NCI-H128 (cell line): ENCODE measurements around the gene SULT1C2.

ENCODE experiments used
- DNase-seq: peaks from one replicate; lab custom pipeline; 2025; ENCODE audit not compliant: unreplicated experiment; lab: John Stamatoyannopoulos, UW

The SULT1C2 gene

DNA sequence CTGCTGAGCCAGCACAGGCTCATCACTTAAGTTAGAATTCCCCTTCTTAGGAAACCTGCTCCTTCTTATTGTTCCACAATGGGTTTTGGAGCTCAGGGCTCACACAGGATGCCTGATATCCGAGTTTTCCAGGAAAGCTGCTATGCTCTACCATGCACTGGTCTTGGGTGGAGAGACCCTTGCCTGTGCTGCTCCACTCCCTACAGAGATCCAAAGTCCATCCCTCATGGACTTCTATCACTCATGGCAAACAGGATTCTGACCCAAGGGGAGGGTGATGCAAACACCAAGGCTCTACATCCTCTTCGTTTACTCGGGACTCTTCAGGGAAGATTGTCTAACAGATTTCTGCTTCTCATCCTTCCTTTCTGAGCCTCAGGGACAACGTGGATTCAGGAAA lies 5.2 kb downstream of the SULT1C2 start:
- DNase-seq: no peak

DNA sequence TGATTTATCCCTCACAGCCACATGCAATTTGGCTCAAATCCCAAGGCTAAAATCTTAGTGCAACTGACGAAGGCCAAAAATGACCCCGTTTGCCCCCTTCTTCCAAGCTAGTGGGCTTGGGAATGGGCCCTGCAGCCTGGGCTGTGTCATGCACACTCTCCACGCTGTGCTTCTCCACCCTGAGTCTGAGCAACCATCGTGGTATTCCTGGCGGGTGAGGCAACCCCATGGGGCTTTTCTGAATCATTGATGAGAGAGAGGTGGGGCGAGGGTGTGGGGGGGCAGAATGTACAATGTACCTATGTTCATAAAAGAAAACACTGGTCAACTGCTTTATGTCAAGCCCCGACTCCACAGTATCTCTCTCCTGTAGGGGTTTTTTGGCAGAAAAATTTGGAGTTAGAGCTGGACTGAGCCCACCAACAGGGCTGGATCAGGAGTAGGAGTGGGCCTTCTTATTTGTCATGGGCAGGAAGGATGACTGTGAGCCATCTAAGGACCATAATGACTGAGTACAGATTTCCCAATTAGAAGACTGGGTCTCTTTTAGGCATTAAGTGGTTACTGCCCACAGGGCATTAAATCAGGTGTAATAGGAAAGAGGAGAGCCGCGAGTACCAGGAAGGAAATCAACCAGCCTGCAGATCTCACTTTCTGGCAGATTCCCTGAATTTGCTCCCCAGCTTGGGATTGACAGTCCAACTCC lies 8.9 kb downstream of the SULT1C2 start:
- DNase-seq: no peak

DNA sequence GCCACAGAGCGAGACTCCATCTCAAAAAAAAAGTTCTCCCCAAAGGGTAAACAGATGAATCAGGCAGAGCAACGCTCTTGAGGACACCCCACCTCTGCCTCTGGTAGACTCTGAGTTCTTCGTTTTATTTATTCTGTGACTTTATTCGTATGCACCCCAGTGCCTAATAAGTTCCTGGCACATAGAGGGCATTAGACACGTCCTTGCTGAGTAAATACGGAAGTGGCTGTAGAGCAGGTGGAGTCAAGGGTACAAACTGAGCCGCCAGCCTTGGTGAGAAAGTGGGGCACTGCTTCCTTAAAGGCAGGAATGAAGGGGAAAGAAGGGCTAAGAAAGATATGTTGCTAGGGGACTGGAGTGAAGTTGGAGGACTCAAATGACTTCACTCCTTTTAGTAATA lies 12.9 kb downstream of the SULT1C2 start:
- no peak for DNase-seq

DNA sequence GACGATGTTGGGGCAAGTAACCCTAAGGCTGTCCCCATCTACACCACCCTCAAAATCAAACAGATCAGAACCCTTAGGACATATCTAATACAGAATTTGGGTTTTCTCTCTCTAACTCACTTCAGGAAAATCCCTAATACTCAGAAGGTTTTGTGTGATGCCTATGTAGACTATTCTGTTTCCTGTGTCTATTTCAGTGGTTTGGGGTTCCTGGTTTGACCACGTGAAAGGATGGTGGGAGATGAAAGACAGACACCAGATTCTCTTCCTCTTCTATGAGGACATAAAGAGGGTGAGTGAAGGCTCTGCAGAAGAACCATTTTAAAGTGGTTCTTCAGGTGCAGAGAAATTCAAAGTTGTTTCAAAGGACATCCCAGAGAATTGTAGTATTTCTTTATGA lies 16.3 kb downstream of the SULT1C2 start:
- no peak for DNase-seq

DNA sequence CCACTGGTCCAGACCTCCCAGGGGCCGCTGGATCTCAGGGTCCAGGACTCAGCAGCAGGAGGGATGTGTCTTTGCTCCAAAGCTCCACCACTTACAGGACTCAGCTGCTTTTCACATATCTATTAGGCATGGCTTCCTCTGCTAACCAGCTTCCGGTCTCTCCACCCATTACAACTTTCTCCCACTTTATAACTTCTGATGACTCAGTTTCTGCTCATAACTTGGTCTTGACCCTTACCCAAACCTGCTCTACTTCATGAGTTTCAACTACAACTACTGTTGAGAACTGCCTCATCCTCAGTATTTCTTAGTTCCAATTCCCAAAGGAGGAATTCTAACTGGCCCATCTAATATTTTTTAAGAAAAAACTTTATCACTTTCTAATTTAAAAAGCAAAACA lies 17.2 kb downstream of the SULT1C2 start:
- DNase-seq: no peak

DNA sequence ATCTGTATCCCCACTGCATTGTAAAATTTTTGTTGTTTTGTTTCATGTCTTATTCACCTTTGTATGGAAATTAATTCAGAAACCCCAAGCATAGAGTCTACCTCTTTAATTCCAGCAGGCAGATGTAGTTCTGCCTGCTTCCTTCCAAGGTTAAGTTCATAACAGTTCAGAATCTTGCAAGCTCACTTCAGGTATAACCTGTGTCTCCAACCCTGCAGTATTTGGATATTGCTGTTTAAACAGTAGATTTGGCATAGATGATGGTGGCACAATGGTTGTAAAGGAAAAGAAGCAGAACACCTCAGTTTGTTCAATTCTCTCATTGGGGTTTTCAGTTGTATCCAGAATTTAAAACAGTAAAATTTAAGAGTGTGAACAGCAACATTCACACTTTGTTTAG lies 21.2 kb downstream of the SULT1C2 start:
- DNase-seq: no peak

- DNase-seq: no peak
These were observed 26.0 kb downstream of the SULT1C2 start for GRCh38 chr2:108314586-108315296.

GRCh38 chr2:108315444-108315934 lies 26.8 kb downstream of the SULT1C2 start:
- DNase-seq: no peak

- no peak for DNase-seq
These were observed 27.3 kb downstream of the SULT1C2 start for GRCh38 chr2:108316033-108316432.

DNA sequence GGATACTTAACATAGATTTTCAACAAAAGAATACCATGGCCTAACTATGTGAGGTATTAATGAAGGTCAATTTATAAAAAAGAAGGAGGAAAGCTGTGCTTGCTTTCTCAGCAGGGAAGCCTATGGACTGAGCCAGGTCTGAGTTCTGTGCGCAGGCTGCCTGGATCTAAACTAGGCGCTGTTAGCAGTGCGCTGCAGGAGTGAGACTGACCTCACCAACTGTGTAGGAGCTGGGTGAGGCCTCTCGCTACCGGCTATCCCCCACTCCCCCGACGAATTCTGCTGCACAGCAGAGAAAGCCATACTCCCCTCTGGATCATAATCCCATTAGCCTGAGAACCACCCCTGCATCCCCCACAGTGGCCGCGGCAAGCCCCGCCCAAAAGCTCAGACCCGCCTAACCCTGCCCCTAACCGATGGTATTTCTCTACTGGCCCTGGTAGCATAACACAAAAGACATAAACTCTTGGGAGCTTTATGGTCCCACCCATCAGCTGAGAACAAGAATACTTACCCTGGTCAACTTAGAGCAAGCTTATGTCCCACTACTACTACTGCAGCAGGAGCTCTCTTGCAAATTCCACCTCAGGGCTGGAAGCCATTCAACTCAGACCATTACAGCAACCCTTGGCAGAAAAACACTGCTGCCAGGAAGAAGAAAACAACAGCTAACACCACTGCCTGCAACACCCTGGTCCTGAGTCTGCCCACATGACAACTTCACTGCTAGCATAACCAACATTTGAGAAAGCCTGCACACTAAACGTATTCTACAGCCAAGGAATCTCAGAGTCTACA lies 28.0 kb downstream of the SULT1C2 start:
- no peak for DNase-seq

DNA sequence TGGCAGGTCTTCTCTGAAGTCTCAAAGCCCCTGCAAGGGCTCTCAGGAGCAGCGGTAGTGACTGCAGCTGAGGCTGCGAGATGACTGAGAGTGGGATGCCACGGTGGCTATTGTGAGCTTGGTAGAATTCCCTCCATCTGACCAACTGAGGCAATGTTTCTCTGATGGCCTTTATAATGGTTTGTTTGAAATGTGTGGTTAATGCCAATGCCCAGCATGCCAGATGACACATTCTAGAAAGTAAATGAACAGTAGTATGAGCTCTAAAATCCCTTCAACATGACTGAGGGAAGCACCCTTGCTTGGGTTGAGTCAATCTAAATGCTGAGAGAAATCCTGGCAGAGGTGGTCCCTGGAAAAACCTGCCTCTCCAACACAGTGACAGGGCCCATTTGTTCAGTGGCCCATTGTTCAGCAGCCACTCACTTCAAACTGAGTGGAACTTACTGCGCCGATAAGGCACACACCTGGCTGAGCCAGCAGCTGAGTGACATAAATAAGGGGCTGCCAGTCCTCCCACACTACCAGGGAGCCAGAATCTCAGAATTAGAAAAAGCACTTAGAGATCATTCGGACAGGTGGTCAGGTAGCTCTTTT lies 31.7 kb downstream of the SULT1C2 start:
- peak; percentile 69 for DNase-seq

GRCh38 chr2:108323619-108324018 lies 34.9 kb downstream of the SULT1C2 start:
- no peak for DNase-seq

- no peak for DNase-seq
These were observed 36.0 kb downstream of the SULT1C2 start for GRCh38 chr2:108324531-108325255.

- no peak for DNase-seq
These were observed 37.1 kb downstream of the SULT1C2 start for GRCh38 chr2:108325756-108326155.

GRCh38 chr2:108329771-108330170 lies 41.1 kb downstream of the SULT1C2 start:
- DNase-seq: no peak

DNA sequence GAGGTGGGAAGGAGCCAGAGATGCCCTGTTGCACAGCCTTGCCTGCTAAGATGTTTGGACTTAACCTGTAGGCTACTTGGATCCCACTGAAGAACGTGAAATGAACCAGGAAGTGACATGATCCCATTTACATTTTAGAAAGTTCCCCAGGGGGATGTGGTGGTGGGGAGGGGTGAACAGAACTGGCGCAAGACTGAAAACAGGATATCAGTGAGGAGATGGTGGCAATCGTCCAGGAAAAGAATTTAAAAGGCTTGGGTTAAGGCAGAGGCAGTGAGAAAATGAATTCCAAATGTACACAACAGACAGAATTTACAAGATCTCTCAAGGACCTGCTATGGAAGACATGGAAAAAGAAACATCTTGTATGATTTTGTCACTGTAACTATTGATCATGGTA lies 42.3 kb downstream of the SULT1C2 start:
- DNase-seq: no peak

DNA sequence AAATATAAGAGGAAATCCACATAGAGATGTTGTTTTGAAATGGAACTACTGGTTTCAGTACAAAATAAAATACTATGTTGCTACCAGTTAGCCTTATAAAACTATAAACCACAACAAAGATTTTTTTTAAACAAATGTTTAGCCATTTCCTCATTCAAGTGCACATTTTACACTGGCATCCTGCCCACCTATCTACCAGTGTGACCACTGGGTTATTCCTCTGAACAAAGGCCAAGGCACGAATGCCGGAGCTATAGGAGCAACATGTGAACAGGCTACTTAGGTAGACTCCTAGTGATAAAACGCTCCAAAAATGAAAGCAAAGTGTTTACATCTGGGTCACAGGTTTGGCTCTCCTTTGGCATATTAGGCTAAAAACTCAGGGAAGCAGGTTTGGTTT lies 57.3 kb downstream of the SULT1C2 start:
- DNase-seq: no peak

GRCh38 chr2:108346827-108347226 lies 58.1 kb downstream of the SULT1C2 start:
- DNase-seq: no peak

DNA sequence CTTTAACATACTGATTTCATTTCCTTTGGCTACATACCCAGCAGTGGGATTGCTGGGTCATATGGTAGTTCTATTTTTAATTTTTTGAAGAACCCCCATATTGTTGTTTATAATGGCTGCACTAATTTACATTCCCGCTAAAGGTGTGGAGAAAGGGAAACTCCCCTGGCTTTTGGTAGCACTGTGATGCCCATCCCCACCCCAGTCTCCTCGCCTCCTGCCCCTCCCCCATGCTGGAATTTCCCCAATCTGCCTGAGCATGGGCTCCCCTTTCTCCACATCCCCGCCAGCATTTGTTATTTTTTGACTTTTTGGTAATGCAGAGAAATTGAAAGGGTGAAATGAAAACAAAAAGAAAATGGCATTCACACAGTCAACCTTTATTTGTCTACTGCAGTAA lies 59.1 kb downstream of the SULT1C2 start:
- no peak for DNase-seq

DNA sequence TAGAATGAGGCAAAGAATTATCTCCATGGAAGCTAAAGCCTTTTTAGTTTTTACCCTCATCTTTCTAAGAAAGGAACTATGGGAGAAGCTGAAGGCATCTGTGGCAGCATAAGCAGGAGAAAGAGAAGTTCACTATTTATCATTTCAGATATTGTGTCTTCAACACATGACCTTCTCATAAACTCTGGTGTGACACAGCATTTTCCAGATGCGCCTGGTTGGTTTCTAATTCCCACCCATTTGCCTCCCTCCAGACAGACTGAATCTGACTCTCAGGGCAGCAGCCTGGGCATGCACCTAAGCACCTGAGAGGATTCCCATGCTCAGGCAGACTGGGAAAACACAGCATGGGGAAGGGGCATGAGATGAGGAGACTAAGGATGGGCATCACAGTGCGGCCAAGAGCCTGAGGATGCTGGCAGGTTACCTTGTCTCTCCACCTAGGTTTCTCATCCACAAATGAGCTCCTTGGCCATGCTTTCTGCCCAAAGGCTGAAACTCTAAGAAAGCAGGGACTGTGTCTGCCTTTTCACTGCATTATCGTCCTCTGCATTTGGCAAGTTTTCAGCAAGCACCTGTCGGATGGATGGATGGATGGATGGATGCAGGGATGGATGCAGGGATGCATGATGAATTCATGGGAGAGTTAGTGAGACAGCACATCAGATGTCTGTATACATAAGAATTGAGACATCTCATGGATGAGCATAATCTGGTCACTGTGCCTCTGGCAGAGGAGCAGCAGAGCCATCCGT lies 60.3 kb downstream of the SULT1C2 start:
- DNase-seq: no peak
